Liver (tissue), 9 donors: ENCODE results near the gene BCAT1. TPM values are rescaled to one million over a fixed set of nuclear protein-coding genes. Genes with fewer than 3 reads are reported as not detected.

ENCODE experiments used
- DNase-seq: peaks from one replicate; pipeline ENCODE4 v3.0.0-alpha.2; 2017; ENCODE audit warnings: low spot score
- H3K27ac ChIP-seq, 2 donors: one replicate each; pipeline ENCODE4 v1.7.0; 2013; ENCODE audit warnings: inconsistent platforms in 2 of 2, low read length in 2 of 2, control low read depth in 1 of 2, low read depth in 1 of 2, mild to moderate bottlenecking in 1 of 2
- H3K27me3 ChIP-seq, 4 donors: one replicate each; pipeline versions ENCODE4 v1.6.1 to v1.7.0; 2013; ENCODE audit warnings: low read length in 3 of 4, inconsistent platforms in 1 of 4, mild to moderate bottlenecking in 1 of 4, moderate library complexity in 1 of 4; ENCODE audit not compliant: control insufficient read depth in 4 of 4, insufficient read depth in 4 of 4
- H3K36me3 ChIP-seq, 4 donors: one replicate each; pipeline versions ENCODE4 v1.6.1 to v1.7.0; 2013; ENCODE audit warnings: low read length in 3 of 4, mild to moderate bottlenecking in 3 of 4, low read depth in 1 of 4, moderate library complexity in 1 of 4; ENCODE audit not compliant: control insufficient read depth in 4 of 4, insufficient read depth in 3 of 4
- H3K4me1 ChIP-seq, 4 donors: one replicate each; pipeline versions ENCODE4 v1.6.1 to v1.7.0; 2013; ENCODE audit warnings: low read length in 3 of 4, mild to moderate bottlenecking in 3 of 4, moderate library complexity in 1 of 4; ENCODE audit not compliant: control insufficient read depth in 4 of 4, insufficient read depth in 4 of 4
- H3K4me3 ChIP-seq, 3 donors: one replicate each; pipeline versions ENCODE4 v1.6.1 to v1.7.0; 2013; ENCODE audit warnings: low read length in 3 of 3, control low read depth in 1 of 3, low read depth in 1 of 3, mild to moderate bottlenecking in 1 of 3
- H3K9ac ChIP-seq, 2 donors: one replicate each; pipeline ENCODE4 v1.7.0; 2013; ENCODE audit warnings: low read length in 2 of 2, mild to moderate bottlenecking in 2 of 2, moderate library complexity in 2 of 2, control low read depth in 1 of 2, low read depth in 1 of 2
- H3K9me3 ChIP-seq, 4 donors: one replicate each; pipeline versions ENCODE4 v1.6.1 to v1.7.0; 2013; ENCODE audit warnings: low read length in 3 of 4; ENCODE audit not compliant: control insufficient read depth in 4 of 4
- ATF3 ChIP-seq: IDR thresholded peaks from 2 replicates; pipeline ENCODE4 v1.6.1; 2016; ENCODE audit warnings: antibody characterized with exemption
- CTCF ChIP-seq: fragments of 150-350 bp; IDR thresholded peaks from 2 replicates; pipeline ENCODE4 v1.5.1; 2017; ENCODE audit warnings: improper control_type of control experiment, low read depth, low read length; ENCODE audit not compliant: missing input control
- EGR1 ChIP-seq, 2 donors: IDR thresholded peaks; 2 replicates each; pipeline ENCODE4 v1.6.1; 2016 to 2018; ENCODE audit warnings: antibody characterized with exemption in 2 of 2, low read depth in 2 of 2
- FOXA1 ChIP-seq: IDR thresholded peaks from 2 replicates; pipeline ENCODE4 v1.6.1; 2016; ENCODE audit warnings: antibody characterized with exemption
- FOXA2 ChIP-seq: IDR thresholded peaks from 2 replicates; pipeline ENCODE4 v1.6.1; 2016; ENCODE audit warnings: antibody characterized with exemption
- GABPA ChIP-seq, 2 donors: IDR thresholded peaks in 1 of 2; conservative IDR thresholded peaks in 1 of 2; 2 replicates each; pipeline ENCODE4 v1.6.1; 2016; ENCODE audit warnings: antibody characterized with exemption in 2 of 2, mild to moderate bottlenecking in 1 of 2, moderate library complexity in 1 of 2
- HNF4A ChIP-seq, 2 donors: conservative IDR thresholded peaks; 2 replicates each; pipeline ENCODE4 v1.6.1; 2016; ENCODE audit warnings: antibody characterized with exemption in 2 of 2, mild to moderate bottlenecking in 2 of 2
- HNF4G ChIP-seq: IDR thresholded peaks from 2 replicates; pipeline ENCODE4 v1.6.1; 2016; ENCODE audit warnings: antibody characterized with exemption
- JUND ChIP-seq, 2 donors: IDR thresholded peaks; 2 replicates each; pipeline ENCODE4 v1.6.1; 2016; ENCODE audit warnings: antibody characterized with exemption in 2 of 2
- MAX ChIP-seq: IDR thresholded peaks from 2 replicates; pipeline ENCODE4 v1.6.1; 2016; ENCODE audit warnings: antibody characterized with exemption
- NR2F2 ChIP-seq: IDR thresholded peaks from 2 replicates; pipeline ENCODE4 v1.6.1; 2016; ENCODE audit warnings: antibody characterized with exemption
- RAD21 ChIP-seq, 2 donors: IDR thresholded peaks; 2 replicates each; pipeline ENCODE4 v1.6.1; 2016; ENCODE audit warnings: antibody characterized with exemption in 2 of 2, mild to moderate bottlenecking in 2 of 2
- REST ChIP-seq: IDR thresholded peaks from 2 replicates; pipeline ENCODE4 v1.6.1; 2016; ENCODE audit warnings: antibody characterized with exemption, mild to moderate bottlenecking
- RXRA ChIP-seq, 2 donors: IDR thresholded peaks; 2 replicates each; pipeline ENCODE4 v1.6.1; 2017 to 2018; ENCODE audit warnings: antibody characterized with exemption in 2 of 2, mild to moderate bottlenecking in 1 of 2
- SP1 ChIP-seq: IDR thresholded peaks from 2 replicates; pipeline ENCODE4 v1.6.1; 2018; ENCODE audit warnings: antibody characterized with exemption, mild to moderate bottlenecking
- TAF1 ChIP-seq: conservative IDR thresholded peaks from 2 replicates; pipeline ENCODE4 v1.6.1; 2016; ENCODE audit warnings: antibody characterized with exemption, mild to moderate bottlenecking
- YY1 ChIP-seq: IDR thresholded peaks from 2 replicates; pipeline ENCODE4 v1.6.1; 2016; ENCODE audit warnings: antibody characterized with exemption, mild to moderate bottlenecking
- ZBTB33 ChIP-seq: IDR thresholded peaks from 2 replicates; pipeline ENCODE4 v1.6.1; 2016; ENCODE audit warnings: antibody characterized with exemption
- WGBS: extraction: QIAGEN DNeasy Blood & Tissue Kit; methylation state at CpG from one replicate; pipeline ENCODE4 v1.1.7; 2013; 5-methylcytosine and 5-hydroxymethylcytosine counted together
- polyA plus RNA-seq, 2 donors: library from polyadenylated mRNA; stranded (reverse) in 1 of 2; unstranded in 1 of 2; fragments of 200-250 nt in 1 of 2; fragments of >200 nt in 1 of 2; fragmentation: Nextera tagmentation in 1 of 2; extraction: Ambion mirVana in 1 of 2; gene quantifications; one replicate each; pipeline versions ENCODE4 v1.2.1 to v1.2.3, GENCODE V29; 2013 to 2015
- total RNA-seq, 2 donors: library from RNA; depleted of rRNA; stranded (reverse); fragments of >200 nt; gene quantifications; one replicate each; pipeline ENCODE4 v1.2.3, GENCODE V29; 2014
- donor health status: healthy.
- donor health status: healthy.
- donor health status: healthy.
- donor health status: healthy.
- donor health status: healthy.

BCAT1 gene
- total and polyA plus RNA-seq, 4 donors, result 0.14 to 10.0 (median 0.85) TPM

- H3K27me3 ChIP-seq, result no peaks in the 10 kb centered on the region
- H3K4me1 ChIP-seq, result no peaks in the 10 kb centered on the region
- H3K36me3 ChIP-seq, result no peaks in the 10 kb centered on the region
- WGBS, result 97% methylated on average over 2 of the region's 2 CpGs
- no peaks in the 10 kb centered on the region for H3K9me3 ChIP-seq
- no peak overlapping the region for H3K27ac ChIP-seq
- no peak overlapping the region for H3K9ac ChIP-seq
- no peak for DNase-seq
- H3K4me3 ChIP-seq, result no peak overlapping the region
- TF ChIP-seq HNF4A (conservative IDR thresholded peaks at IDR 0.05), result no peak
- no peak for TF ChIP-seq CTCF
- no peak for TF ChIP-seq RAD21 (IDR thresholded peaks at IDR 0.05)
- TF ChIP-seq TAF1, result no peak
- TF ChIP-seq FOXA2, result no peak
- TF ChIP-seq YY1, result no peak
- no peak for TF ChIP-seq FOXA1
- TF ChIP-seq RXRA (IDR thresholded peaks at IDR 0.05), result no peak
- TF ChIP-seq NR2F2, result no peak
- no peak for TF ChIP-seq ZBTB33
- TF ChIP-seq JUND (IDR thresholded peaks at IDR 0.05), result no peak
- TF ChIP-seq SP1, result no peak
- no peak for TF ChIP-seq REST
- no peak for TF ChIP-seq GABPA (IDR thresholded peaks at IDR 0.05 in 1 of 2, conservative IDR thresholded peaks at IDR 0.05 in 1 of 2)
- no peak for TF ChIP-seq EGR1 (IDR thresholded peaks at IDR 0.05; ENCODE audit: low read depth in 2 of 2)
- no peak for TF ChIP-seq MAX
- no peak for TF ChIP-seq ATF3
- no peak for TF ChIP-seq HNF4G
Observed at GRCh38 chr12:24853094-24853493, 95.8 kb downstream of the BCAT1 start.

- H3K27ac ChIP-seq, result no peak overlapping the region
- no peaks in the 10 kb centered on the region for H3K36me3 ChIP-seq
- no peak overlapping the region for H3K9ac ChIP-seq
- H3K4me1 ChIP-seq, result no peaks in the 10 kb centered on the region
- H3K9me3 ChIP-seq, result no peaks in the 10 kb centered on the region
- 38% methylated on average over 1 of the region's 1 CpG for WGBS
- DNase-seq, result no peak
- peaks cover 0 to 2% (median 0%) of the 10 kb centered on the region in 4 donors for H3K27me3 ChIP-seq
- no peak overlapping the region for H3K4me3 ChIP-seq
- TF ChIP-seq EGR1 (IDR thresholded peaks at IDR 0.05; ENCODE audit: low read depth in 2 of 2), result no peak
- TF ChIP-seq MAX, result no peak
- no peak for TF ChIP-seq REST
- no peak for TF ChIP-seq HNF4G
- no peak for TF ChIP-seq ZBTB33
- no peak for TF ChIP-seq HNF4A (conservative IDR thresholded peaks at IDR 0.05)
- TF ChIP-seq FOXA1, result no peak
- TF ChIP-seq JUND (IDR thresholded peaks at IDR 0.05), result no peak
- no peak for TF ChIP-seq FOXA2
- peak; percentile 30 to 43 for TF ChIP-seq RAD21 (IDR thresholded peaks at IDR 0.05)
- no peak for TF ChIP-seq SP1
- TF ChIP-seq NR2F2, result no peak
- no peak for TF ChIP-seq YY1
- TF ChIP-seq RXRA (IDR thresholded peaks at IDR 0.05), result no peak
Observed at GRCh38 chr12:24852420-24852819, 96.5 kb downstream of the BCAT1 start.
